Measurements from ENCODE around the gene MOCS1.

- TF ChIP-seq SUZ12 (IDR thresholded peaks at IDR 0.05; ENCODE audit: extremely low read depth, insufficient read depth, insufficient read length) (no peak), YY1 (IDR thresholded peaks at IDR 0.05; ENCODE audit: insufficient read depth, insufficient read length) (no peak), ZNF274 (IDR thresholded peaks at IDR 0.05; ENCODE audit: low read depth, low read length) (no peak)
These were observed 24.1 kb downstream of the MOCS1 start for GRCh38 chr6:39910164-39910563.
